GM08714 (cell line): Measurements from ENCODE around the gene TROAP.

Experiments used
- H3K4me3 ChIP-seq: fragments of 200-500 bp; sonication (Bioruptor generic); 2 replicates; pipeline ENCODE4 v1.5.1; 2014; ENCODE audit warnings: mild to moderate bottlenecking, low read length, inconsistent platforms
- ZNF274 ChIP-seq: IDR thresholded peaks from 2 replicates; pipeline ENCODE4 v1.6.1; 2012; ENCODE audit warnings: mild to moderate bottlenecking, low read depth, low read length

Gene TROAP

DNA sequence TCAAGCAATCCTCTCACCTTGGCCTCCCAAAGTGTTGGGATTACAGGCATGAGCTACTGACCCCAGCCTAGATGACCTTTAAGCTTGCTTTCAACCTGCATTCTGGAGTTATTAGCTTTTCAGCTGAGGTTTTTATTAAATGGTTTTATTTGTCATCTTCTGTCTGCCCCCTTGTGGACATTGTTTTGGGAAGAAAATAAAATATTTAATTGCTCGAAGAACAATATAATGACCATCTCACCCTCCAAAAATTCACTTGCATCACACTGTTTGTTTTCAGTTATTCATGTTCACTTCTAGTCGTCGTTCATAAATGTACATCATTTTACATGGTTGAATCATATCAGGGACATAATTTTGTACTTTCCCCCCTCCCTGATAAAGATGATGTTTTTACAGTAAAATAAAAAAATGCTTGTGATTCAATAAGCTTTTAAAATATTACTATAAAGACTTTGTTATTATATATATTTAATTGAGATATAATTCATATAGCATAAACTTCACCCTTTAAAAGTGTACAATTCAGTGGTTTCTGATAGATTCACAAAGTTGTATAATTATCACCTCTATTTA is 34.1 kb downstream of the TROAP start:
- no peak for TF ChIP-seq ZNF274
- H3K4me3 ChIP-seq, result no peak overlapping the region

DNA sequence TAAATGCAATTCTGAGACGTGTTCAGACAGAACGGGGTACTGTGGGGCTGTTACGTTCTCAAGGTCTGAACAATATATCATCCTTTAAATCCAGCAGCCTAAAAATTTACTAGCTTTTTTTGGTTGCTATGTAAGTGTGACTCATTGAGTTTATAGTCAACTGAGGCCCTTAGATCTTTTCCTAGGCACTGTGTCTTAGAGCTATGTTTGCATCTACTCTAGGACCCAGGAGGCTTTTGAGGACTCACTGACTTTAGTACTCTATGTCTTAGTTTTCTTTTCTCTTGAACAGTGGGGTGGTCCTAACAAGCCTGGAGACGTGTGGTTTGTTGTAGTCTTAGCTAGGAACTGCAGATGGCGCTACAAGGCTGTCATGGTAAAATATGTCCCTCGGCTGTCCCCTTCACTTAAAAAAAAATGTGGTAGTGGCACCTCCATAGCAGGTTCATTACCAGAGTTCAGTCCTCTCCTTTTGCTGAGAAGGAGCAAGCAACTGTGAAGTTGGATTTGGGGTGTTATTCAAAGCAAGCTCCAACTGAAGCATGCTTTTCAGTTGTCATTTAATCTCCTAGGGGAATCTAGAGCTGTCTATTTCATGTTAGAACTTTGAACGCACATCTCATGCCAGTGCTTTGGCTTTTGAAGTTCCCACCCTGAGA is 35.6 kb downstream of the TROAP start:
- TF ChIP-seq ZNF274, result no peak
- H3K4me3 ChIP-seq, result no peak overlapping the region

DNA sequence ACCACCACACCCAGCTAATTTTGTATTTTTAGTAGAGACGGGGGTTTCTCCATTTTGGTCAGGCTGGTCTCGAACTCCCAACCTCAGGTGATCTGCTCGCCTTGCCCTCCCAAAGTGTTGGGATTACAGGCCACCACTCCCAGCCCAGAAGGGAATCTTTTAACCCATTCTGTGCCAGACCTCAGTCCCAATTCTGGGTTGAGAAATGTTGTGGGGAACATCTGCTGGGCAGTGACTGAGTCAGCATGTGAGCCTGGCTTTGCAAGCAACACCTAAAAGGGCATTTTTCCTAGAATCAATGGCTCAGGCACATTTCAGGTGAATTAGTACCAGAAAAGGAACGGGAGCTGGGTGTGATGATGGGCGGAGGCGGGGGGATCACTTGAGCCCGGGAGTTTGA is 36.6 kb downstream of the TROAP start:
- TF ChIP-seq ZNF274, result no peak
- H3K4me3 ChIP-seq, result no peak overlapping the region

DNA sequence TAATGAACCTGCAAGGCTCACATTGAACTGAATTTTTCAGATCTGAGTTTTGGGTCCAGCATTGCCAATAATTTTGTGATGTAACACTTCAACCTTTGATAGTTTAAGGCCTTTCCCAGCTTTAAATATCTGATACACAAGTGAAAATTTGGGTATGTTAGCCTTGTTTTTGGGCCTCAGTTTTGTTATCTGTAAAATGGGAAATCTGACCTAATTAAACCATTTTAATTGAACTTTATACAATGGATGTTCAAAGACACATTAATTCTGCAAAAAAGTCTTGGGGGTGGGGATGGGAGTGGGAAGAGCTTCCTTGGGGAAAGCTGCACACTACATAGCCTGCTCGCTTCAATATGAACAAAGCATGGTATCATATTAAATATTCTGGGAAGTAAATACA is 39.0 kb downstream of the TROAP start:
- no peak overlapping the region for H3K4me3 ChIP-seq
- TF ChIP-seq ZNF274, result no peak

DNA sequence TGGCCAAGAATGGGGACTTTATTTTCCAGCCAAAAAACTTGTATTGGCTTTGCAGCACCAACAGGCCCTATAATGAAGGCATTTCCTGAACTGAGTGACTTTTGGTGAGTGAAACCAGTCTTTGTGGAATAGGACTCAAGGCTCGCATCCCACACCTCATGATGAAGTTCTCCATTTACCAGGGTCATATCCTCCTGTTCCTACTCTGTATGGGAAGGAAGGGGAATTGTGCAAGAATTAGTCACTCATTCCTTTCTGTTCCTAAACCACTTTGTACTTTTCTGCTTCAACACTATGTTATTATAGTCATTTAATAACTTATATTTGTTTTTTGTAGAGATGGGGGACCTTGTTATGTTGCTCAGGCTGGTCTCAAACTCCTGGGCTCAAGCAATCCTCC is 41.9 kb downstream of the TROAP start:
- no peak overlapping the region for H3K4me3 ChIP-seq
- TF ChIP-seq ZNF274, result no peak

DNA sequence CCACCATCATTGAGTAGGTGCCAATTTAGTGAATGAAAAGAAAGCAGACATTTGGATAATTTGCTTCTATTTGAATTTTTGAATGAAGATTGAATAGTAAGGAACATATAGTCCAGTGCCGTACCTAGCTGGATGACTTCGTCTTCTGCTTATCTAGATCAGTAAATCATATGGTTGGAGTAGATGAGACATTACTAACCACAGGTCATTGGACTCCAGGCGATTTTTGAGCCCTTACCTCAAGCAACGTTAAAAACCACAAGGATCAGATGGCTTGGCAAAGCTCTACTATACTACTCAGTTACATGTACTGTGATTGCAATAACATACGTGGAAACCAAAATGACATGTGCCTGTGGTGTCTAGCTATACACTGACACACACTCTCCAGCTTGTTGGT is 42.5 kb downstream of the TROAP start:
- H3K4me3 ChIP-seq, result no peak overlapping the region; the same call in 1 of the 2 replicates
- TF ChIP-seq ZNF274, result no peak

DNA sequence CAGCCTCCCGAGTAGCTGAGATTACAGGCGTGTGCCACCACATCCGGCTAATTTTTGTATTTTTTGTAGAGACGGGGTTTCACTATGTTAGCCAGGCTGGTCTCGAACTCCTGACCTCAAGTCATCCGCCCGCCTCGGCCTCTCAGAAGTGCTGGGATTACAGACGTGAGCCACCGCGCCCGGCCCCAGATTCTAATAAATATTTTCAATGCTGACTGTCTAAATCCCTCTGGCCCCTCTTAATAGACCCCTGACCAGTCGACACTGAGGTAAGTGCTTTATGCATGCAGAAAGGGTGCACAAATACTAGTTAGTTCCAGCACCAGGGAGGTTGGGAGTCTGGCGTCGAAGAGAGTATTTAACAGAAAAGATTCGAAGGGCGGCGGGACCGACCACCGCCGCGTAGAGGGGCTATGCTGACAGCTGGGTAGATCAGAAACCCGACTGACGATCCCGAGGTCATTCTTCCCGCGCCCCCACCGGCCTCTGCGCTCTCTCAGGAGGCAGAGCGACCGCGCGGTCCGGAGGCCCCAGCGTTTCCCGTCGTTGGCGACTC is 43.1 kb downstream of the TROAP start:
- TF ChIP-seq ZNF274, result no peak
- H3K4me3 ChIP-seq, result peak overlapping the region; percentile 98

DNA sequence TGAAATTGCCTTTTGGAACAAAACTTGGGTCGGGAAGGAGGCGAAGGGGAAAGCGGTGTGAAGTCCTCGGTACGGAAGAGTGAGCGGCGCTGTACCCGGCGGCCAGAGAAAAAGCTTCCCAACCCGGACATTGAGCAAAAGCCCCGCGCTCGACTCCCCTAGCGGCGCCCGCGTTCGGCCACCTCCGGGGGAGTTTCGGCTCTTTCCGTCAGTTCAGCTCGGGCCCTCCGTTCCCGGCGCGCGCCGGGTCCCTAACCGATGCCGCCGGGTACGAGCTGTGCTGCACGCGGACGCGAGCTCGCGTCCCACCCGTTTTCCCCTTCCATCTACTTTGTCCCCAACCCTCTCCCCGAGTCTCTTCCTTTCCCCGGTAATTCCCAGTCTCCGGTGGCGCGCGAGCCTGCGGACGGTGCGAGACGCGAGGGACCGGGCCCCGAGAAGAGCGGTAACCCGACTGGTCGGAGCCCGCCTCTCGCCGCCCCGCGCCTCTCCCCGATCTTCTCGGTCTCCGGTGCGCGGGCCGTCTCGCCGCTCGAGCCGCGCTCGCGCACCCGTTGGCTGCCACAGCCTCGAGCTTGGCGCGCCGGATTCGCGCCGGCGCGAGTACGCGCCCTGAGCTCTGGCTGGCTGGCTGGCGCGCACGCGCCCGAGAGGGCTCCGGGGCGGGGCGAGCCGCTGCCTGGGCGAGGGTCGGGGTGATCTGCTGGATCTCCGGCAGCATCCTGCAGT is 43.8 kb downstream of the TROAP start:
- peak overlapping the region; percentile 98 for H3K4me3 ChIP-seq
- no peak for TF ChIP-seq ZNF274

DNA sequence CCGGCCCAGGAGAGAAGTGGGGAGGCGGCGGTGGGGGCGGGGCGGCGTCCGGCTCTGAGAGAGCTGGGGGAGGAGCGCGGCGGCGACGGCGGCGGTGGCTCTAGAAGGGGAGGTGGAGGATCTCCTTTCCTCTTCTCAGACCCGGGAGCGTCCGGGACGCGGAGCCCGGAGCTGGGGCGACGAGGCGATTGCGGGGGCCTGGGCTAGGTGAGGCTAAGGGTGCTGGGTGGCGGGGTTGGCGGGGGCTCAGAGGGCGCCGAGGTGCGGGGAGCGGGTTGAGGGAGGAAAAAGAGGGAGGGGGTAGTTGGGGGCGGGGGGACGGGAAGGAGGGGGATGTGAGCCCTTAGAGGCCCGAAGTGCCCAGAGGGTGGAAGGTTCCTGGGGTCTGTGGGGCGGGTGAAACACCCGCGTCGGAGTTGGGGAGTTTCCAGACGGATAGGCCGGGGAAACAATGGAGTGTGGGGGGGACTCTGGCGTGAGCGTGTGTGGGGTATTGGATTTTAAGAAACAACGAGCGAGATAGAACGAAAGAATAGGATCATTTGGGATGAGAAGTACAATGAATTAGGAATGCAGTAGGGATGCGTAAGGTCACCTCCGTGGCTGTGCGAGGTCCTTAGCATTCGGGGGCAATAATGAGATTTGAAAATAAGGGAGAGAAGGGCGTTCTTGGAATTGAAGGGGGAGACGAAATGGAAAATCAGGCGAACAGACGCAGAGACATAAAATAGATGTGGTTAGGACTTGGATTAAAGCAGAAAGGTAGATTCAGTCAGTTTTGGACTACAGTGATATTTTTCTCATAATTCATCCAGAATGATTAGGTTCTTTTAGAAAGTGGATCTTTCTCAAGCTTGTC is 44.6 kb downstream of the TROAP start, which contains the start of gene SPATS2:
Gene SPATS2 (plus strand): TSS at position 82 of the 859 bp plus-strand sequence. CDS start 93,551 bp downstream, outside the sequence.
- TF ChIP-seq ZNF274, result no peak
- peak within 1 kb of the TSS; percentile 98 for H3K4me3 ChIP-seq

DNA sequence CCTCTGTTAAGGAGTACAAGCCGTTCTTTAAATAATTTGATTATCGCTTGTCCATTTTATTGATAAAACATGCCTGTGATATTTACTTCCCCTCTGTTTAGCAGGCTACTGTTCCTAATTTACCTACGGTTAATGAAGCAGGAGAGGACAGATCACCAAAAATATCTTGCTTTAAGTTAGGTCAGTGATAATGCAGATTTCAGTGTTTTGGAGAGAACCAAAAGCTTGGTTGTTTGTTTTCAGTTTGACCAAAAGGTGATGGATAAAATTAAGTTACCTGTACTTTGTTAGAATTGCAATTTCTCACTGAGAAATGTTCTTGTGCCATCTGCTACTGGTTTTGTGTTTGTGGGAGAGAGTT is 45.2 kb downstream of the TROAP start:
- no peak for TF ChIP-seq ZNF274
- peak overlapping the region; percentile 98 for H3K4me3 ChIP-seq

DNA sequence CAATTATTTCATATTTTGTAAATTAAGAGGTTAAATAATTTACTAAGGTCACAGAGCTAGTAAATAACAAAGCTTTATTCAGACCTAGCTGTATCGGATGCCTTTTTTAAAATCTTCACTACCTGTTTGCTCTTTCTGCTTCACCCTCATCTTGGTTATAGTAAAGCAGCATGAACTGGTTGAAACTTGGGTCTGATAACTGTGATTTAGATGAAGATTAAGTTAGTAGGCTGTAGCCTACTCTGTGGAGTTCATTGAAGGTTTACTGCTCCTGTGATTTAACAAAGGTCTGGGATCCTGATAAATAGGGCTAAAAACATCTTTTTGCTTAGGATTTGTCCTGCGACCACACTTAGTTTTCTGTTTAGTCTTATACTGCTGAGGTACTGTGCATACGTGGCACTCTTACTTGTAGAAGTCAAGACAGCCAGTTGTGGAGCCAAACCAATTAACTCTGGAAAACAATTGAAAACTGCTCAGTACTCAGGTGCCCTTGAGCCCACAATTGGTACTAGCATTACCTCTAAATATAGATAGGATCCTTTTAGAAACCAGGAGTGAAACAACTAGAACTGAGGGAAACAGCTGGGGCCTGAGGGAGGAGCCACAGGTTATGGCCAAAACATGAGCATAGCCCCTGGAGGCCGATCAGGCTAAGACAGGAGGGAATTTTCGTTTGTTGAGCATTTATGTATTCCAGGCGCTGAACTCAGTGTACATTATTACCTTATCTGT is 46.5 kb downstream of the TROAP start:
- H3K4me3 ChIP-seq, result peak overlapping the region; percentile 98
- no peak for TF ChIP-seq ZNF274

DNA sequence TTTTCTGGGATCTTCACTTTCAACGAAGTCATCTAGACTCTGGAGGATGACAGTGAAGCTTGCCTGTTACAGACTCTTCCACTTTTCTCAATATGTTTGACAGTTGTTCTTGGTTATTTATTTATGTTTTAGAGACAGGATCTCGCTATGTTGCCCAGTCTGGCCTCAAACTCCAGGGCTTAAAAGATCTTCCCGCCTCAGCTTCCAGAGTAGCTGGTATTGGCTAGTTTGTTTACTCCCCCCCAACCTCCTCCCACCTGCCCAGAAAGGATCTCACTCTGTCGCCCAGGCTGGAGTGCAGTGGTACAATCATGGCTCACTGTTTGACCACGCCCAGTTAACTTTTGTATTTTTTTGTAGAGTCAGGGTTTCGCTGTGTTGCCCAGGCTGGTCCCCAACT is 47.5 kb downstream of the TROAP start:
- TF ChIP-seq ZNF274, result no peak
- peak overlapping the region; percentile 12 for H3K4me3 ChIP-seq

DNA sequence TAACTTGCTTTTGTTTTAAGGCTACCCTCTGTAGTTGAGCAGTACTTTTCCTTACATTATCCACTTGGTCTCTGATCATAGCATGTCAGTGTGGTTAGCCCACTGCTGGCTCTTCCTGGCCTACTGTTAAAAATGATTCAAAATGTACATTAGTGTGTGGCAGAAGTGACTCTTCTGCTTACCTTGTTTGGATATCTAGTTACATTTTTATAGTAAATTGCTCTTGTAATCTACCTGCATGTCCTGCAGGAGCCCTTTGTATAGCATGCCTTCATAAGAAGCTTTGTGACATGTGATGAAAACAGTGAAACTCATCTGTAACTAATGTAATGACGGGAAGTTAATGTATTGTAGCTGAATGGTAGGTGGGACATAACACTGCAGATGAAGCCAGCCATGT is 52.4 kb downstream of the TROAP start:
- no peak for TF ChIP-seq ZNF274
- no peak overlapping the region for H3K4me3 ChIP-seq
